ENCODE measurements around the gene RNASE13. TPM values are rescaled to one million over a fixed set of nuclear protein-coding genes. Genes with fewer than 3 reads are reported as not detected.
"Not testable (repeated sequence)": the region's sequence is repeated elsewhere in the genome, so short reads cannot be mapped to it uniquely, and the experiment has no call there.

The RNASE13 gene
- total RNA-seq, 1 experiment from 2014 or later: not detected

GRCh38 chr14:21042918-21043317 lies 8.3 kb upstream of the RNASE13 start:
- no peak for DNase-seq (ENCODE audit: low spot score)

- DNase-seq (ENCODE audit: low spot score): no peak
Measured at GRCh38 chr14:21041676-21042433, 7.2 kb upstream of the RNASE13 start, which contains the start of gene RNASE7. RNASE7 (plus strand) TSS chr14:21042362; CDS start chr14:21042993, 631 bp downstream.

GRCh38 chr14:21040941-21041340 lies 6.3 kb upstream of the RNASE13 start:
- DNase-seq (ENCODE audit: low spot score): not testable (repeated sequence)

GRCh38 chr14:21040370-21040925 lies 5.8 kb upstream of the RNASE13 start:
- DNase-seq (ENCODE audit: low spot score): no peak

- peak; percentile 58 for DNase-seq (ENCODE audit: low spot score)
Measured at GRCh38 chr14:21039585-21040369, 5.2 kb upstream of the RNASE13 start.

GRCh38 chr14:21038441-21039422 lies 4.1 kb upstream of the RNASE13 start:
- no peak for DNase-seq (ENCODE audit: low spot score)

GRCh38 chr14:21037156-21037555 lies 2.5 kb upstream of the RNASE13 start:
- DNase-seq (ENCODE audit: low spot score): no peak

GRCh38 chr14:21036751-21037150 lies 2.1 kb upstream of the RNASE13 start:
- DNase-seq (ENCODE audit: low spot score): no peak

- DNase-seq (ENCODE audit: low spot score): no peak
Measured at GRCh38 chr14:21033133-21033698, 1.4 kb downstream of the RNASE13 start.

- DNase-seq (ENCODE audit: low spot score): no peak
Measured at GRCh38 chr14:21032326-21033132, 2.1 kb downstream of the RNASE13 start.

- no peak for DNase-seq (ENCODE audit: low spot score)
Measured at GRCh38 chr14:21030531-21030930, 4.1 kb downstream of the RNASE13 start.

- no peak for DNase-seq (ENCODE audit: low spot score)
Measured at GRCh38 chr14:21029917-21030316, 4.7 kb downstream of the RNASE13 start, which contains the start of gene TPPP2. TPPP2 (plus strand) TSS chr14:21030217; CDS start chr14:21030582, 365 bp downstream.

- DNase-seq (ENCODE audit: low spot score): no peak
Measured at GRCh38 chr14:21026988-21027315, 7.7 kb downstream of the RNASE13 start.

- no peak for DNase-seq (ENCODE audit: low spot score)
Measured at GRCh38 chr14:21026274-21026987, 8.2 kb downstream of the RNASE13 start.

- no peak for DNase-seq (ENCODE audit: low spot score)
Measured at GRCh38 chr14:21025371-21026273, 9.0 kb downstream of the RNASE13 start.

- peak; percentile 35 for DNase-seq (ENCODE audit: low spot score)
Measured at GRCh38 chr14:21024585-21025370, 9.8 kb downstream of the RNASE13 start, which contains the start of gene NDRG2. NDRG2 (minus strand) TSS chr14:21025061; CDS start chr14:21023315, 1,746 bp downstream.
